Suppressor macrophage treated with lipopolysaccharide for 4 hours (primary cell): ENCODE data around the gene PRR20A.
"Not testable (repeated sequence)": the region's sequence is repeated elsewhere in the genome, so short reads cannot be mapped to it uniquely, and the experiment has no call there.

ENCODE experiments used
- DNase-seq: peaks from one replicate; pipeline ENCODE4 v3.0.0-alpha.2; 2020

The PRR20A gene

GRCh38 chr13:57140235-57140968 lies at the start of gene PRR20A:
Gene PRR20A, plus strand, starts transcription at chr13:57140918. Its CDS starts 387 bp downstream, at chr13:57141305.
- not testable (repeated sequence) for DNase-seq

GRCh38 chr13:57114945-57115344 lies 25.8 kb upstream of the PRR20A start:
- no peak for DNase-seq

GRCh38 chr13:57123681-57124080 lies 17.0 kb upstream of the PRR20A start:
- DNase-seq, result no peak

- no peak for DNase-seq
Observed at GRCh38 chr13:57128909-57129308, 11.8 kb upstream of the PRR20A start.

GRCh38 chr13:57136093-57136492 lies 4.6 kb upstream of the PRR20A start:
- no peak for DNase-seq

DNA sequence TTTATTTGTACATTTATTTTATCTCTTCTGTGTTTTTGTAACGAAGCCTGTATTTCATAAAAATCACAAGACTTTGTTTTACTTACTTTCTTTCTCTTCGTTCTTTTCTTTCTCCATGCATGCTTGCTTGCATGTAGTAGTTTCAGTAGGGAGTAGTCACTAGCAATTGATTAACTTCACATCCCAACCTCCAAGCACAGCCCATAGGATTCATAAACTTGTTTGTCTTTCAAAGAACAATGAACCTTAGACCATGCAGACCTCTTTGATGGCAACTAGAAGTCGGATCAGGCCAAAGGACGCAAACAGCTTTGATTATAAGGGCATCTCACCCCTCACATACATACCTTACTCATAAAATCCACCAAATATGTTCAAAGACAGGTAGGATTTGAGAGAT lies 3.1 kb upstream of the PRR20A start:
- DNase-seq, result no peak

DNA sequence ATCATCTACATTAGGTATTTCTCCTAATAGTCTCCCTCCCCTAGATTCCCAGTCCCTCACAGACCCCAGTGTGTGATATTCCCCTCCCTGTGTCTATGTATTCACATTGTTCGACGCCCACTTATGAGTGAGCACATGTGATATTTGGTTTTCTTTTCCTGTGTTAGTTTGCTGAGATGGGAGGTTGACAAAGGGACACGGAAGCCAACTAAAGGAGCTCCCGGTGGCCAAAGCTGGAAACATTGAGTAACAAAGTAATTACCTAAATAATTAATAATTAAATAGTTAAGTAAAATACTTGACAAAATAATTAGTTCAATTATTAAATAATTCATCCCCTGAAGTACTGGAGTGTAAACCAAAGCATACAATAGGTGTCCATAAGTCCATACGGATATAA lies 1.7 kb upstream of the PRR20A start:
- DNase-seq, result no peak

DNA sequence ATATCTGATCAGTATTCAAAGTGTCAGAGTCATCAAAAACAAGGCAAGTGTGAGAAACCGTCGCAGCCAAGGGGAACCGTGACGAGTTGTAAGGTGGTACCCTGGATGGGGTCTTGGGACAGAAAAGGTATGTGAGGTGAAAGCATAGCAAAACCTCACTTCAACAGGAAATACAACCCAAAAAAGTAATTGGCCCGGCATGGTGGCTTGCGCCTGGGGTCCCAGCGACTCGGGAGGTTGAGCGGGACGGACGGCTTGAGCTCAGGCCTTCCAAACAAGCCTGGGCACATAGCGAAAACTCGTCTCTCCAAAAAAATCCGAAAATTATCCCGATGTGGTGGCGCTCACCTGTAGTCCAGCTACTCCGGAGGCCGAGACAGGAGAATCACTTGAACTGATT lies 937 bp upstream of the PRR20A start:
- DNase-seq, result not testable (repeated sequence)

DNA sequence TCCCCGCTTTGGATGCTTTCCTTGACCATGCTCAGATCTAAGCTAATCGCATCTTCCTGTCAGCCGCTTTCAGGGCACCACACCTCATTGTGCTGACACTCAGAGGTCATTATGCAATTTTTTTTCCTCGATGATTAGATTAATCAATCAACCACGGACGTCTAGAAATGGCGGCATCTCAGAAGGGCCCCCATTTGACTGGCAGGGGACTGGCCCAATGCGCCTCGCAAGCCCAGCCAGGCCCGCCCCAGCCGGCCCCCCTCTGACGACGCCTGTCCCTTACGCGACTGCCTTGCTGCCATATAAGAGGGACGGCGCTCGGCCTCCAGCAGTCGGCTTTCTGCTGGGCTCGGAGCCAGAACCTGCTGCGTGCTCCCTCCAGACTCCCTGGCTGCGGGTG lies 6.5 kb downstream of the PRR20A start, which contains the start of gene PRR20B:
Gene PRR20B (plus strand): TSS at position 301 of the 400 bp plus-strand sequence. CDS start 387 bp downstream, outside the sequence.
- not testable (repeated sequence) for DNase-seq

DNA sequence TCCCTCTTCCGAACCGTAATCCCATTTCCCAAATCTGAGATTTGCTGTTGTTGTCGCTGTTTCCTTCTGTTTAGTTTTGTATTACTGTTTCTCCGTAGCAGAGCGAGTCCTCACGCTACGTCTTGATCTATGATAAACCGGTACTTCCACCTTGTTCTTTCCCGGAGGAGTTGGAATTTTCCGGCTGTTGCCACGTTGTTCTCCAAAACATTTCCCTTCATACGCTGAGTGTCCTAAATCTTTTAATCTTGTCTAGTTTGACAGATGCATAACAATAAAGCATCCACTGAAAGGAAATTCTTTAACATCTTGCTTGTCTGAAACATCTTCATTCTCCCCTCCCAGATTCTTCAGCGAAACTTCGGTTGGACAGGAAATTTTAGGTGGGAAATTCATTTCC lies 7.4 kb downstream of the PRR20A start:
- DNase-seq, result not testable (repeated sequence)

- DNase-seq, result not testable (repeated sequence)
Observed at GRCh38 chr13:57153761-57154160, 13.0 kb downstream of the PRR20A start, which contains the start of gene PRR20C. Gene PRR20C, plus strand, starts transcription at chr13:57154061. Its CDS starts 387 bp downstream, at chr13:57154448.

DNA sequence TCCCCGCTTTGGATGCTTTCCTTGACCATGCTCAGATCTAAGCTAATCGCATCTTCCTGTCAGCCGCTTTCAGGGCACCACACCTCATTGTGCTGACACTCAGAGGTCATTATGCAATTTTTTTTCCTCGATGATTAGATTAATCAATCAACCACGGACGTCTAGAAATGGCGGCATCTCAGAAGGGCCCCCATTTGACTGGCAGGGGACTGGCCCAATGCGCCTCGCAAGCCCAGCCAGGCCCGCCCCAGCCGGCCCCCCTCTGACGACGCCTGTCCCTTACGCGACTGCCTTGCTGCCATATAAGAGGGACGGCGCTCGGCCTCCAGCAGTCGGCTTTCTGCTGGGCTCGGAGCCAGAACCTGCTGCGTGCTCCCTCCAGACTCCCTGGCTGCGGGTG lies 19.6 kb downstream of the PRR20A start, which contains the start of gene PRR20D:
Gene PRR20D (plus strand): TSS at position 301 of the 400 bp plus-strand sequence. CDS start 387 bp downstream, outside the sequence.
- not testable (repeated sequence) for DNase-seq

DNA sequence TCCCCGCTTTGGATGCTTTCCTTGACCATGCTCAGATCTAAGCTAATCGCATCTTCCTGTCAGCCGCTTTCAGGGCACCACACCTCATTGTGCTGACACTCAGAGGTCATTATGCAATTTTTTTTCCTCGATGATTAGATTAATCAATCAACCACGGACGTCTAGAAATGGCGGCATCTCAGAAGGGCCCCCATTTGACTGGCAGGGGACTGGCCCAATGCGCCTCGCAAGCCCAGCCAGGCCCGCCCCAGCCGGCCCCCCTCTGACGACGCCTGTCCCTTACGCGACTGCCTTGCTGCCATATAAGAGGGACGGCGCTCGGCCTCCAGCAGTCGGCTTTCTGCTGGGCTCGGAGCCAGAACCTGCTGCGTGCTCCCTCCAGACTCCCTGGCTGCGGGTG lies 26.2 kb downstream of the PRR20A start, which contains the start of gene PRR20E:
Gene PRR20E (plus strand): TSS at position 301 of the 400 bp plus-strand sequence. CDS start 387 bp downstream, outside the sequence.
- not testable (repeated sequence) for DNase-seq

DNA sequence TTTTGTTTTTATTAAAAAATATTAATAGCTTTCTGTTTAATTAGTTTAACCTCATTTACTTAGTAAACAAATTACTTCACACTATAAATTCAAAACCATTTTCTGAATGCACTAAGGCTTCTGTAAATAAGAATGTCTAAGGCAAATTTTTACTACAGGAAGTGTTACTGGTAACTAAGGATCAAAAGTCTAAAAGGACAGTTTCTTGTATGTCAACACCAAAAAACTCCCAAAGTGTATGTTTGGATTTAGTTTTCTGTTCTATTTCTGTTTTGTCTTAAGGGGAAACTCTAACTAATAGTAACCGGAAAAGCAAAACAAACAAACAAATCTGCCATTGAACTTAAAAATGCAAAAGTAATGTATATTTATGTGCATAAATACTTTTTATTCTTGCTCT lies 50.9 kb downstream of the PRR20A start:
- no peak for DNase-seq
